Stimulated activated memory B cell treated with anti-CD40 and anti-IgM and Interleukin-4, amounts not matched to agents 10 μg/mL and 1 μg/mL and 100 μg/mL, for 72 hours (primary cell): ENCODE results near the gene ZBTB17.
"Not testable (repeated sequence)": the region's sequence is repeated elsewhere in the genome, so short reads cannot be mapped to it uniquely, and the experiment has no call there.

Experiments used
- ATAC-seq: fragments of 150-1000 bp; cut with Tn5 transposase; 2 replicates; pipeline ENCODE4 v1.10.0; 2021
- H3K27ac Mint-ChIP-seq: one replicate; pipeline ENCODE4 v1.8.0; 2022; ENCODE audit warnings: mild to moderate bottlenecking, mixed read lengths
- H3K27me3 Mint-ChIP-seq: one replicate; pipeline ENCODE4 v1.8.0; 2022; ENCODE audit warnings: mixed read lengths
- H3K36me3 Mint-ChIP-seq: one replicate; pipeline ENCODE4 v1.8.0; 2022; ENCODE audit warnings: mixed read lengths
- H3K4me1 Mint-ChIP-seq: one replicate; pipeline ENCODE4 v1.8.0; 2022; ENCODE audit warnings: mixed read lengths
- H3K4me3 Mint-ChIP-seq: one replicate; pipeline ENCODE4 v1.8.0; 2022; ENCODE audit warnings: mild to moderate bottlenecking, moderate library complexity, mixed read lengths
- H3K9me3 Mint-ChIP-seq: one replicate; pipeline ENCODE4 v1.8.0; 2022; ENCODE audit warnings: mixed read lengths

The ZBTB17 gene

DNA sequence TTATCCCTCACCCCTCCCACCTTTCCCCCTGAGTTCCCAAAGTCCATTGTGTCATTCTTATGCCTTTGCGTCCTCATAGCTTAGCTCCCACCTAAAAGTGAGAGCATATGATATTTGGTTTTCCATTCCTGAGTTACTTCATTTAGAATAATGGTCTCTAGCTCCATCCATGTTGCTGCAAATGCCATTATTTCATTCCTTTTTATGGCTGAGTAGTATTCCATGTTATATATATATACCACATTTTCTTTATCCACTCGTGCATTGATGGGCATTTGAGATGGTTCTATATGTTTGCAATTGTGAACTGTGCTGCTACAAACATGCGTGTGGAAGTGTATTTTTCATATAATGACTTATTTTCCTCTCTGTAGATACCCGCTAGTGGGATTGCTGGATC lies 2.0 kb upstream of the ZBTB17 start:
- H3K27ac Mint-ChIP-seq, H3K9me3 Mint-ChIP-seq, H3K36me3 Mint-ChIP-seq, H3K4me3 Mint-ChIP-seq, H3K27me3 Mint-ChIP-seq, ATAC-seq: not testable (repeated sequence)
- peaks cover 33% of the 10 kb centered on the region for H3K4me1 Mint-ChIP-seq

DNA sequence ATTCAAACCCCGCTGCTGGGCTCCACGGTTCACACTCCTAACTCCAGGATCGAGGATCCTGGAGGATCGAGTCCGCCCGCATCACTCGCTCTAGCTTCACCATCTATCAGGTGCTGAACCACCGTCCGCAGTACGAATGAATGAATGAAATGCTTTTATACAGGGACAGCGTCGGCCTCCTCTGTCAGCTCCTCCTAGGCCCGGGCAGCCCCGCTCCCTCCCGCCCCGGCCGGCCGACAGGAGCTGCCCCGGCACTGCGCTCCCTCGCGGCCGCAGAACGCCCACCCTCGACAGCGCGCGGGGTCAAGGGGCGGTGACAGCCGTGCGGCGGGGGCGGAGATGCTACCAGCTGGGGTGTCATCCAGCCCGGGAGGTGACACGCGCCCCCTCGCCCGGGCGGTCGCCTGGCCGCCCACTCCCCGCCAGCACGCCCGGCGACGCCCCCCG lies 520 bp downstream of the ZBTB17 start:
- Mint-ChIP-seq H3K36me3 (peaks cover 25% of the 10 kb centered on the region), H3K4me1 (peaks cover 46% of the 10 kb centered on the region), H3K9me3 (no peaks in the 10 kb centered on the region), H3K27me3 (no peaks in the 10 kb centered on the region), H3K4me3 (peak overlapping the region; percentile 99), H3K27ac (peak overlapping the region; percentile 99)
- ATAC-seq: peak; percentile 88

DNA sequence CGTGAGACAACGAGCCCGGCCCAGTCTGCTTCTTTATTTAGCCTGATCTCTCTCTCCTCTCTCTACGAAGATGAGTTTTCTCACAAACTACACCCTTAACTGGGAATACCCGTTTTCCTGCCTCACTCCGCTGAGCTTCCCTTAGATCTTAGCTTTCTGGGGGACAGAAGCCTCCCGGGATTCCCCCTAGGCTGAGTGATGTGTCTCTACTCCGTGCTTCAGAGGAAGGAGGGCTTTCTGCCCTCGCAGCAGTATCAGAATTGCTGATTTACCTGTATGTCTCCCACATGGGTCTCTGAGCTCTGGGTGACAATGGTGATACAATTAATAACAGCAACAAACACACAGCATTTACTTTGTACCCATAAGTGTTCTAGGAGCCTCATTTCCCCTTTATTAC lies 1.0 kb downstream of the ZBTB17 start:
- no peaks in the 10 kb centered on the region for H3K27me3 Mint-ChIP-seq
- peak overlapping the region; percentile 99 for H3K4me3 Mint-ChIP-seq
- peaks cover 30% of the 10 kb centered on the region for H3K36me3 Mint-ChIP-seq
- ATAC-seq: peak; percentile 76
- peaks cover 51% of the 10 kb centered on the region for H3K4me1 Mint-ChIP-seq
- peak overlapping the region; percentile 99 for H3K27ac Mint-ChIP-seq
- H3K9me3 Mint-ChIP-seq: no peaks in the 10 kb centered on the region

DNA sequence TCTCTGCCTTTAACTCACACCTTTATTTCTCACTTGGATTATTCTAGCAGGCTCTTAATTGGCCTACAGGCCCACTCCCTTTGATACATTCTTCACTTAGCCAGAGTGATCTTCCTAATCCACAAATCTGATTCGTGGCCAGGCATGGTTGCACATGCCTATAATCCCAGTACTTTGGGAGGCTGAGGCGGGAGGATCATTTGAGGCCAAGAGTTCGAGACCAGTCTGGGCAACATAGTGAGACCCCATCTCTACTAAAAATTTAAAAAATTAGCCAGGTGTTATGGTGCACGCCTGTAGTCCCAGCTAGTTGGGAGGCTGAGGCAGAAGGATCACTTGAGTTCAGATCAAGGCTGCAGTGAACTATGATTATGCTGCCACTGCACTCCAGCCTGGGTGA lies 2.1 kb downstream of the ZBTB17 start:
- Mint-ChIP-seq H3K9me3 (no peaks in the 10 kb centered on the region), H3K4me3 (peak overlapping the region; percentile 5), H3K27ac (peak overlapping the region; percentile 99), H3K27me3 (no peaks in the 10 kb centered on the region), H3K4me1 (peaks cover 52% of the 10 kb centered on the region), H3K36me3 (peaks cover 36% of the 10 kb centered on the region)
- ATAC-seq: no peak

GRCh38 chr1:15972409-15972808 lies 3.5 kb downstream of the ZBTB17 start:
- no peaks in the 10 kb centered on the region for H3K9me3 Mint-ChIP-seq
- peaks cover 48% of the 10 kb centered on the region for H3K36me3 Mint-ChIP-seq
- H3K4me3 Mint-ChIP-seq: no peak overlapping the region
- H3K4me1 Mint-ChIP-seq: peaks cover 66% of the 10 kb centered on the region
- ATAC-seq: no peak
- H3K27ac Mint-ChIP-seq: peak overlapping the region; percentile 99
- H3K27me3 Mint-ChIP-seq: no peaks in the 10 kb centered on the region

GRCh38 chr1:15970911-15971310 lies 5.0 kb downstream of the ZBTB17 start:
- Mint-ChIP-seq H3K4me3 (no peak overlapping the region), H3K27ac (no peak overlapping the region), H3K27me3 (no peaks in the 10 kb centered on the region), H3K36me3 (peaks cover 54% of the 10 kb centered on the region), H3K4me1 (peaks cover 70% of the 10 kb centered on the region), H3K9me3 (no peaks in the 10 kb centered on the region)
- ATAC-seq: no peak

DNA sequence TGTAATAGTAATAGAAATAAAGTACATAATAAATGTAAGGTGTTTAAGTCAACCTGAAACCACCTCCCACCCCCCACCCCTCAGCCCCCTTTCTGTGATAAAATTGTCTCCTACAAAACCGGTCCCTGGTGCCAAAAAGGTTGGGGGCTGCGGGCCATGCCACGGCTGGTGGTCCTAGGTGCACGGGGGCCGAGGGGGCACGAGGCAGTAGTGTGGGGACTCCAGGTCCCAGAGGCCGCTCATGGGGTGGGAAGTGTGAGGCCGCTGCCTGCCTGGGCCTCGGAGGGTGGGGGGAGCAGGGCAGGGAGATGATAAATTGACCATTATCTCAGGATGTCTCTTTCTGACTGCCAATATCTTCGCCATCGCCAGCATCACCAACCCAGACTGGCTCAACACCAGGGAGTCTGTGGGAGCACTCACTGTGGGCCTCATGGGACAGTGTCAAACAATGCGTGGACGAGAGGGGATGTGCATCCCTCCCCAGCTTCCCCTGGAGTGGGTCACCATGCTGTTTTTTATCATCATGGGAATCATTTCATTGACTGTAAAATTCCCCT lies 6.5 kb downstream of the ZBTB17 start:
- Mint-ChIP-seq H3K9me3 (no peaks in the 10 kb centered on the region), H3K27me3 (no peaks in the 10 kb centered on the region), H3K36me3 (peaks cover 54% of the 10 kb centered on the region), H3K27ac (peak overlapping the region; percentile 95), H3K4me3 (no peak overlapping the region), H3K4me1 (peaks cover 75% of the 10 kb centered on the region)
- ATAC-seq: no peak

- Mint-ChIP-seq H3K36me3 (peaks cover 52% of the 10 kb centered on the region), H3K27ac (peak overlapping the region; percentile 95), H3K27me3 (no peaks in the 10 kb centered on the region), H3K9me3 (no peaks in the 10 kb centered on the region), H3K4me3 (no peak overlapping the region), H3K4me1 (peaks cover 77% of the 10 kb centered on the region)
- ATAC-seq: no peak
These were observed 7.7 kb downstream of the ZBTB17 start for GRCh38 chr1:15968172-15968571.

DNA sequence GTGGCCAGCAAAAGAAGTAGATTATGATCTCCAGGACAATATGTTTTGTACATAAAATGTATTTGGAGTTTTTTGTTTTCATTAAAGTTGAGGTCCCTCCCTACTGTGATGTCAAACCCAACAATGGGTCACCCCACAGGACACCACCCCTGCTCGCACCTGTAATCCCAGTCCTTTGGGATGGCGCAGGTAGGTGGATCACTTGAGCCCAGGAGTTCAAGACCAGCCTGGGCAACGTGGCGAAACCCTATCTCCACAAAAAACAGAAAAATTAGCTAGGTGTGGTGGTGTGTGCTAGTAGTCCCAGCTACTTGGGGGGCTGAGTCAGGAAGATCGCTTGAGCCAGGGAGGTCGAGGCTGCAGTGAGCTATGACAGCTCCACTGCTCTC lies 9.0 kb downstream of the ZBTB17 start:
- Mint-ChIP-seq H3K36me3 (peaks cover 41% of the 10 kb centered on the region), H3K27ac (peak overlapping the region; percentile 95), H3K27me3 (no peaks in the 10 kb centered on the region), H3K4me1 (peaks cover 73% of the 10 kb centered on the region), H3K4me3 (no peak overlapping the region), H3K9me3 (no peaks in the 10 kb centered on the region)
- no peak for ATAC-seq

DNA sequence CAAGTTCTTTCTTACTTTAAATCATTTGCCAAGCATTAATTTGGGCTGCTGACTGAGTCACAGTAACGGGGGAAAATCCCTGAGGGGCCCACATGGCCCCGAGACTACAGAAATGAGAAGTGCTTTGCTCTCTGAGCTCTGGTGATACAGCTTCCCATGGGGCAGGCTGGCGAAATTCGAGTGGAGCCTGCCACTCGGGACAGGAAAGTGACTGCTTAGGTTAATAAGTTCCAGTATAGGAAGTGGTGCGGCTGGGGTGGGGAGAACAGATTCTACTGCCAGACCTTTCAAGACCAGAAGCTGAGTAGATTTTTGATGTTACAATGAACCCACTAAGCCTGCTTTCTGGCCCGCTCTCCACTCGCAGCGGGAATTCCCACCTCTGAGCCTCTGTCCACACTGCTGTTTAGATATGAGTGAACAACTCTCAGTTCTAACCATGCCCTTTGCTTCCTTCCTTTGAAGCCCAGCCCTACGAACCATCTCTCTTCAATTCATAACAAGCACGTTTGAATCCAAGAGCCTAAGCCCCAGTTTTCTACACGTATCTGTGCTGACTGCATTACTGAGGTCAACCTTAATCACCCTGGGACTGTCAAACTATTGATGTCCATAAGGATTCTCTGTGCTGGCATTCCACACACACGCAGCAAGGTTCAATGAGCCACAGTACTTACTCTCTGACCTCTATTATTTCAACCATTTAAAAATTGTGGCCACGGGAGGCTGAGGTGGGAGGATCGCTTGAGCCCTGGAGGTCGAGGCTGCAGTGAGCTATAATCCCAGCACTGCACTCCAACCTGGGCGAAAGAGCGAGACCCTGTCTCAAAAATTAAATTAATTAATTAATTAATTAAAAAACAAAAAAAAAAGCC lies 9.6 kb downstream of the ZBTB17 start:
- Mint-ChIP-seq H3K9me3 (no peaks in the 10 kb centered on the region), H3K4me1 (peaks cover 77% of the 10 kb centered on the region), H3K36me3 (peaks cover 42% of the 10 kb centered on the region), H3K4me3 (peak overlapping the region; percentile 77), H3K27me3 (no peaks in the 10 kb centered on the region), H3K27ac (peak overlapping the region; percentile 95)
- peak; percentile 90 for ATAC-seq

GRCh38 chr1:15965228-15965767 lies 10.6 kb downstream of the ZBTB17 start:
- no peaks in the 10 kb centered on the region for H3K9me3 Mint-ChIP-seq
- H3K4me1 Mint-ChIP-seq: peaks cover 81% of the 10 kb centered on the region
- peak overlapping the region; percentile 95 for H3K27ac Mint-ChIP-seq
- ATAC-seq: peak; percentile 41
- peaks cover 38% of the 10 kb centered on the region for H3K36me3 Mint-ChIP-seq
- H3K4me3 Mint-ChIP-seq: peak overlapping the region; percentile 77
- no peaks in the 10 kb centered on the region for H3K27me3 Mint-ChIP-seq

DNA sequence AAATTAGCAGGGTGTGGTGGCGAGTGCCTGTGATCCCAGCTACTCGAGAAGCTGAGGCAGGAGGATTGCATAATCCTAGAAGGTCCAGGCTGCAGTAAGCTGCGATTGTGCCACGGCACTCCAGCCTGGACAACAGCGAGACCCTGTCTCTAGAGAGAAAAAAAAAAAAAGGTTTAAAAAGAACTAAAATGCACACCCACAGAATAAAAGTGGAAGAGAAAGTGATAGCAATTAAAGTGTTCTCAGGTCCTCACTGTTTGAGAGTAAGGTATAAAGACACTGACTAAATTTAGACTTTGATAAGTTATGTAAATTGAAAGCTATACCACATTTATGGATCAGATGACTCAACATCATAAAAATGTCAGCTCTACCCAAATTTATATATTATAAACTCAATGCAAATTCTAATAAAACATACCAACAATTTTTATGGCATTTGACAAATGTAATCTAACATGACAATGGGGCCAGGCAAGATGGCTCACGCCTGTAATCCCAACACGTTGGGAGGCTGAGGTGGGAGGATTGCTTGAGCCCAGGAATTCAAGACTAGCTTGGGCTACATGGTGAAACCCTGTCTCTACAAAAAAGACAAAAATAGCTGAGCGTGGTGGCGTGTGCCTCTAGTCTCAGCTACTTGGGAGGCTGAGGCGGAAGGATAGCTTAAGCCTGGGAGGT lies 11.8 kb downstream of the ZBTB17 start:
- peaks cover 27% of the 10 kb centered on the region for H3K36me3 Mint-ChIP-seq
- H3K27ac Mint-ChIP-seq: peak overlapping the region; percentile 95
- ATAC-seq: peak; percentile 34
- H3K27me3 Mint-ChIP-seq: no peaks in the 10 kb centered on the region
- no peaks in the 10 kb centered on the region for H3K9me3 Mint-ChIP-seq
- H3K4me3 Mint-ChIP-seq: peak overlapping the region; percentile 77
- H3K4me1 Mint-ChIP-seq: peaks cover 88% of the 10 kb centered on the region

GRCh38 chr1:15963363-15963967 lies 12.4 kb downstream of the ZBTB17 start:
- Mint-ChIP-seq H3K36me3 (peaks cover 30% of the 10 kb centered on the region), H3K27ac (peak overlapping the region; percentile 95), H3K4me1 (peaks cover 91% of the 10 kb centered on the region), H3K9me3 (no peaks in the 10 kb centered on the region), H3K27me3 (no peaks in the 10 kb centered on the region), H3K4me3 (peak overlapping the region; percentile 77)
- no peak for ATAC-seq

DNA sequence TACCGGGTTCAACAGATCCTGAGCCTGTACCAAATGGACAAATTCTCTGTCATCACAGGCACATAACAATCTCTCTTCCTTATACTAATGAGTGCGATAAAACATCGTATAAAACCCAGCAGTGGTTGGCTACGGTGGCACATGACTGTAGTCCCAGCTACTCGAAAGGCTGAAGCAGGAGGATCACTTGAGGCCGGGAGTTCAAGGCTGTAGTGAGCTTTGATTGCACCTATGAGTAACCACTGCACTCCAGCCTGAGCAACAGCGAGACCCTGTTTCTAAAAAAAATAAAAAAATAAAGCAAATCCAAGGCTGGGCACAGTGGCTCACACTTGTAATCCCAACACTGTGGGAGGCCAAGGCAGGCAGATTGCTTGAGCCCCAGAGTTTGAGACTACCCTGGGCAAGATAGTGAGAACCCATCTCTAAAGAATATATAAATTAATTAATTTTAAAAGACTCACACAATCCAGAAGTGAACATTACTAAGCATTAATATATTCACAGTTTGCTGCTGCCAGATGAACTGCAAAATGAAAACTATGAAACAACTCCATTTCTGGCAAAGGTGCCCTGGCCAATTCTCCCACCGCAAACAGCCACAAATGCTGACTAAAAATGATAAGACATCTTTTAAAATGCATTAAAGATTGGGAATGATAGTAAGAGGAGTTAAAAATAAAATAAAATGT lies 13.1 kb downstream of the ZBTB17 start:
- H3K27ac Mint-ChIP-seq: peak overlapping the region; percentile 95
- H3K4me1 Mint-ChIP-seq: peaks cover 91% of the 10 kb centered on the region
- peak overlapping the region; percentile 77 for H3K4me3 Mint-ChIP-seq

More for the DNA sequence above, 13.1 kb downstream of the ZBTB17 start:
- no peak for ATAC-seq
- Mint-ChIP-seq H3K9me3 (no peaks in the 10 kb centered on the region), H3K27me3 (no peaks in the 10 kb centered on the region), H3K36me3 (peaks cover 30% of the 10 kb centered on the region)
